GM12878 (cell line): ENCODE data around the gene POLDIP3. TPM values are rescaled to one million over a fixed set of nuclear protein-coding genes. Genes with fewer than 3 reads are reported as not detected.

ENCODE experiments used
- CTCF ChIP-seq, 3 experiments: IDR thresholded peaks in 2 of 3; conservative IDR thresholded peaks in 1 of 3; 2 replicates each; pipeline ENCODE4 v1.5.1; 2011; ENCODE audit warnings: low read depth in 3 of 3, low read length in 3 of 3, mild to moderate bottlenecking in 3 of 3, control low read depth in 2 of 3, moderate library complexity in 2 of 3, inconsistent platforms in 1 of 3, mixed read lengths in 1 of 3; ENCODE audit not compliant: control insufficient read depth in 2 of 3, insufficient read depth in 1 of 3; ENCODE audit errors: extremely low read depth in 1 of 3
- E4F1 ChIP-seq: fragments of 450-650 bp; IDR thresholded peaks from 2 replicates; pipeline ENCODE4 v1.6.1; 2018; ENCODE audit warnings: borderline replicate concordance, mild to moderate bottlenecking; ENCODE audit not compliant: partially characterized antibody
- GATAD2B ChIP-seq: fragments of 450-650 bp; conservative IDR thresholded peaks from 2 replicates; pipeline ENCODE4 v1.6.1; 2017; ENCODE audit warnings: low read depth, mild to moderate bottlenecking, moderate library complexity
- PAX5 ChIP-seq: IDR thresholded peaks from 2 replicates; pipeline ENCODE4 v1.6.1; 2011; ENCODE audit warnings: low read depth, low read length, borderline replicate concordance
- PBX3 ChIP-seq: IDR thresholded peaks from 2 replicates; pipeline ENCODE4 v1.6.1; 2011; ENCODE audit warnings: mild to moderate bottlenecking, low read depth, low read length, moderate library complexity; ENCODE audit not compliant: insufficient replicate concordance
- PKNOX1 ChIP-seq: fragments of 450-650 bp; IDR thresholded peaks from 2 replicates; pipeline ENCODE4 v1.6.1; 2016; ENCODE audit warnings: mild to moderate bottlenecking
- POLR2AphosphoS2 ChIP-seq: IDR thresholded peaks from 2 replicates; pipeline ENCODE4 v1.6.1; 2011; ENCODE audit warnings: low read depth, mild to moderate bottlenecking, low read length, improper control_type of control experiment, moderate library complexity
- RELA ChIP-seq: fragments of 450-650 bp; IDR thresholded peaks from 2 replicates; pipeline ENCODE4 v1.8.0; 2014; ENCODE audit warnings: borderline replicate concordance; ENCODE audit not compliant: partially characterized antibody
- RELB ChIP-seq: fragments of 450-650 bp; IDR thresholded peaks from 2 replicates; pipeline ENCODE4 v1.6.1; 2017; ENCODE audit warnings: low read depth, mild to moderate bottlenecking, moderate library complexity
- RFX5 ChIP-seq: IDR thresholded peaks from 2 replicates; pipeline ENCODE4 v1.6.1; 2011; ENCODE audit warnings: low read depth, low read length, improper control_type of control experiment
- SIX5 ChIP-seq: IDR thresholded peaks from 2 replicates; pipeline ENCODE4 v1.6.1; 2011; ENCODE audit warnings: mild to moderate bottlenecking, low read depth, low read length, moderate library complexity; ENCODE audit not compliant: severe bottlenecking
- TAF1 ChIP-seq: IDR thresholded peaks from 2 replicates; pipeline ENCODE4 v1.6.1; 2011; ENCODE audit warnings: mild to moderate bottlenecking, low read depth, low read length, borderline replicate concordance
- USF2 ChIP-seq: IDR thresholded peaks from 2 replicates; pipeline ENCODE4 v1.6.1; 2011; ENCODE audit warnings: low read depth, low read length, improper control_type of control experiment, borderline replicate concordance
- WRNIP1 ChIP-seq: IDR thresholded peaks from 2 replicates; pipeline ENCODE4 v1.6.1; 2011; ENCODE audit warnings: low read depth, low read length, improper control_type of control experiment, borderline replicate concordance
- ZBTB33 ChIP-seq: fragments of 450-650 bp; IDR thresholded peaks from 2 replicates; pipeline ENCODE4 v1.6.1; 2017; ENCODE audit warnings: mild to moderate bottlenecking
- polyA plus RNA-seq, 11 experiments: library from polyadenylated mRNA; depleted of rRNA in 4 of 11; unstranded in 6 of 11; stranded (reverse) in 5 of 11; fragments of >200 nt; fragmentation: Nextera tagmentation in 4 of 11; fragmentation: Illumina TruSeq in 1 of 11; extraction: Ambion mirVana in 4 of 11; extraction: Trizol in 1 of 11; gene quantifications; 1 replicate in 1 of 11; 2 replicates in 10 of 11; pipeline versions ENCODE4 v1.2.1 to v1.2.3, GENCODE V29; 2011 to 2016; ENCODE audit warnings: inconsistent platforms in 2 of 11, missing spikeins in 2 of 11, low read depth in 1 of 11
- total RNA-seq, 4 experiments: library from RNA; depleted of rRNA in 3 of 4; stranded (reverse); fragments of >200 nt in 3 of 4; fragmentation: Illumina TruSeq in 1 of 4; extraction: Trizol in 1 of 4; gene quantifications; 2 replicates each; pipeline versions ENCODE4 v1.2.1 to v1.2.3, GENCODE V29; 2013 to 2021

Gene POLDIP3
- total and polyA plus RNA-seq, 10 of the 15 experiments (the other 5 are each of a cell fraction or from before 2014, with no cell fraction given): 14.8 to 60.2 (median 49.5) TPM

GRCh38 chr22:42581762-42582716, 32.6 kb downstream of the POLDIP3 start (continued):
- TF ChIP-seq E4F1 (no peak), RELA (no peak), TAF1 (peak; percentile 73; the same call in 1 of the 2 replicates), PAX5 (no peak), SIX5 (peak; percentile 34), RELB (peak; percentile 46; the same call in 1 of the 2 replicates), ZBTB33 (no peak), POLR2AphosphoS2 (peak; percentile 68; the same call in 1 of the 2 replicates), GATAD2B (peak; percentile 50; the same call in 1 of the 2 replicates), RFX5 (no peak), PBX3 (no peak), CTCF (IDR thresholded peaks at IDR 0.05 in 2 of 3, conservative IDR thresholded peaks at IDR 0.05 in 1 of 3; ENCODE audit: control insufficient read depth in 2 of 3, extremely low read depth in 1 of 3, insufficient read depth in 1 of 3, low read depth in 3 of 3, low read length in 3 of 3) (no peak), USF2 (no peak), PKNOX1 (peak; percentile 67; the same call in 1 of the 2 replicates), WRNIP1 (no peak)
